NCI-H2227 (cell line): Measurements from ENCODE around the gene OTOG.

Experiments used
- DNase-seq: peaks from one replicate; lab custom pipeline; 2025; ENCODE audit not compliant: unreplicated experiment; lab: John Stamatoyannopoulos, UW

OTOG gene

GRCh38 chr11:17646451-17647145 lies 99.5 kb downstream of the OTOG start:
- DNase-seq, result no peak

- no peak for DNase-seq
Observed at GRCh38 chr11:17648528-17648927, 101.5 kb downstream of the OTOG start.

- no peak for DNase-seq
Observed at GRCh38 chr11:17649261-17649660, 102.2 kb downstream of the OTOG start.

- DNase-seq, result no peak
Observed at GRCh38 chr11:17649696-17650095, 102.6 kb downstream of the OTOG start.

GRCh38 chr11:17650127-17650911 lies 103.3 kb downstream of the OTOG start:
- peak; percentile 7 for DNase-seq

GRCh38 chr11:17651061-17651460 lies 104.0 kb downstream of the OTOG start:
- no peak for DNase-seq

GRCh38 chr11:17651681-17652080 lies 104.6 kb downstream of the OTOG start:
- no peak for DNase-seq

GRCh38 chr11:17652556-17652955 lies 105.5 kb downstream of the OTOG start:
- DNase-seq, result no peak

- no peak for DNase-seq
Observed at GRCh38 chr11:17653611-17654010, 106.6 kb downstream of the OTOG start.

GRCh38 chr11:17655682-17656081 lies 108.6 kb downstream of the OTOG start:
- no peak for DNase-seq

GRCh38 chr11:17658211-17658610 lies 111.2 kb downstream of the OTOG start:
- no peak for DNase-seq

GRCh38 chr11:17668166-17668565 lies 121.1 kb downstream of the OTOG start:
- DNase-seq, result no peak

- no peak for DNase-seq
Observed at GRCh38 chr11:17672469-17672868, 125.4 kb downstream of the OTOG start.

GRCh38 chr11:17673951-17674350 lies 126.9 kb downstream of the OTOG start:
- no peak for DNase-seq

- DNase-seq, result no peak
Observed at GRCh38 chr11:17682848-17683247, 135.8 kb downstream of the OTOG start.

GRCh38 chr11:17683377-17684161 lies 136.5 kb downstream of the OTOG start:
- no peak for DNase-seq

- no peak for DNase-seq
Observed at GRCh38 chr11:17684550-17684949, 137.5 kb downstream of the OTOG start.

- no peak for DNase-seq
Observed at GRCh38 chr11:17686231-17686980, 139.3 kb downstream of the OTOG start.

- no peak for DNase-seq
Observed at GRCh38 chr11:17687946-17688670, 141.0 kb downstream of the OTOG start.

GRCh38 chr11:17691550-17691949 lies 144.5 kb downstream of the OTOG start:
- no peak for DNase-seq
